ENCODE measurements around the gene SNX9.

Gene SNX9

GRCh38 chr6:157981132-157981394, 158.0 kb downstream of the SNX9 start:
- Histone ChIP-seq H3K9me3 (ENCODE audit: control insufficient read depth, low read length) (no peaks in the 10 kb centered on the region), H3K4me1 (ENCODE audit: control insufficient read depth, insufficient read depth, low read length, poor library complexity, severe bottlenecking) (peaks cover 27% of the 10 kb centered on the region), H3K27me3 (replicated peaks; ENCODE audit: control insufficient read depth, insufficient read depth, low read length, poor library complexity, severe bottlenecking) (no peaks in the 10 kb centered on the region), H3K4me3 (ENCODE audit: insufficient read depth, low read depth, low read length, poor library complexity, severe bottlenecking) (peak overlapping the region; percentile 97), H3K27ac (ENCODE audit: insufficient read depth, low read length, poor library complexity, severe bottlenecking) (peak overlapping the region; percentile 73), H3K36me3 (ENCODE audit: control insufficient read depth, insufficient read depth, low read length) (no peaks in the 10 kb centered on the region)
- DNase-seq = no peak

DNA sequence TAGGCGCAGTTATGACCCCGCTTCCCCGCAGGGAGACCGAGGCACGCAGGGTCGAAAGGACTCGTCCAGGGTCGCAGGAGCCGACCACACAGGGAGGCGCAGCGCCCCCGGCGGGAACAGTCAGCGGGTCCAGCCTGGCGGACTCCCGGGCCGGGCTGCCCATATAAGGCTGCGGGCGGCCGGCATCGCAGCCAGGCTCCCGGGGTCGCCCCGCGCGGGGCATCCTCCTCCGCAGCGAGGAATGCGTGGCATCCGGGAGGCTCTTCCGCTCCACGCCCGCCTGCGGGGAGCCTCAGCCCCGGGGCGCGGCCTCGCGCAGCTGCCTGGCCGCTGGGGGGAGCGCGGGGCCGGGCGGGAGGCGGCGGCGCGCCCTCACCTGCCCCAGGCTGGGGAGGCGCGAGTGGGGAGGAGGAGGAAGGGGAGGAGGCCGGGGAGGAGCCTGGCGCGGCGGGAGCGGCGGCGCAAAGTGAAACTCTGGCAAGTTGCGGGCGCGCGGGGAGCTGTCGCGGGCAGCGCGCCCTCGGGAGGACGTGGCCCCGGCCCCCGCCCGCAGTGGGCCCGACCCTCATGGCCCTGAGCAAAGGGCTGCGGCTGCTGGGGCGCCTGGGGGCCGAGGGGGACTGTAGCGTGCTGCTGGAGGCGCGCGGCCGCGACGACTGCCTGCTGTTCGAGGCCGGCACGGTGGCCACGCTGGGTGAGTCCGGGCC, 158.5 kb downstream of the SNX9 start, which contains the start of gene SYNJ2:
TSS of gene SYNJ2 (plus strand) at position 469 of the 707 bp plus-strand sequence. CDS start at position 568, 99 bp downstream.
- peaks cover 27% of the 10 kb centered on the region for H3K4me1 ChIP-seq (ENCODE audit: control insufficient read depth, insufficient read depth, low read length, poor library complexity, severe bottlenecking)
- no peaks in the 10 kb centered on the region for H3K27me3 ChIP-seq (replicated peaks; ENCODE audit: control insufficient read depth, insufficient read depth, low read length, poor library complexity, severe bottlenecking)
- H3K9me3 ChIP-seq (ENCODE audit: control insufficient read depth, low read length) = no peaks in the 10 kb centered on the region
- DNase-seq = peak; percentile 73 to 80 (median 76)
- H3K4me3 ChIP-seq (ENCODE audit: insufficient read depth, low read depth, low read length, poor library complexity, severe bottlenecking) = peak within 1 kb of the TSS; percentile 97
- H3K27ac ChIP-seq (ENCODE audit: insufficient read depth, low read length, poor library complexity, severe bottlenecking) = peak within 1 kb of the TSS; percentile 73
- no peaks in the 10 kb centered on the region for H3K36me3 ChIP-seq (ENCODE audit: control insufficient read depth, insufficient read depth, low read length)

DNA sequence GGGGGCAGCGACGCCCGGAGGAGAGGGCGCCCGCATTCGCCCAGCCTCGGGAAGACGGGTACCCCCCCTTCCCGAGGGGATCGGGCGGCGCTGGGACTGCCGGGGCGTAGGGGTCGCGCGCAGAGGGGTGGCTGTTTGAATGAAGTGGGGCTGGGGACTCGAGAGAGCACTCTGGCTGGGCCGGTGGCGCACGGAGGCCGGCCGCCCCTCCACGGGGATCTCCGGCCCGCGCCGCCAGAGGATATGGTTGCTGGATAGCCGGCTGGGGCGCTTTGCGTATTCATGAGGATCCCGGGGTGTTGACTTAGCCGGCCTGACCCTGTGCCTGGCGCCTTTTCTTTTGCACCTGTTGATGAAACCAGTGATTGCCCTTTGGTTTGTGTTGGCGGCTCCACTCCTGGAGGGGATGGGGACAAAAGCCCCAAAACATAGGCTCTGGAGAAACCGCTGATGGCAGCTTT, 159.1 kb downstream of the SNX9 start:
- Histone ChIP-seq H3K4me3 (ENCODE audit: insufficient read depth, low read depth, low read length, poor library complexity, severe bottlenecking) (peak overlapping the region; percentile 97), H3K36me3 (ENCODE audit: control insufficient read depth, insufficient read depth, low read length) (no peaks in the 10 kb centered on the region), H3K9me3 (ENCODE audit: control insufficient read depth, low read length) (no peaks in the 10 kb centered on the region), H3K27me3 (replicated peaks; ENCODE audit: control insufficient read depth, insufficient read depth, low read length, poor library complexity, severe bottlenecking) (no peaks in the 10 kb centered on the region), H3K27ac (ENCODE audit: insufficient read depth, low read length, poor library complexity, severe bottlenecking) (peak overlapping the region; percentile 73), H3K4me1 (ENCODE audit: control insufficient read depth, insufficient read depth, low read length, poor library complexity, severe bottlenecking) (peaks cover 27% of the 10 kb centered on the region)
- peak in 1 of 3 donors; percentile 11 for DNase-seq

DNA sequence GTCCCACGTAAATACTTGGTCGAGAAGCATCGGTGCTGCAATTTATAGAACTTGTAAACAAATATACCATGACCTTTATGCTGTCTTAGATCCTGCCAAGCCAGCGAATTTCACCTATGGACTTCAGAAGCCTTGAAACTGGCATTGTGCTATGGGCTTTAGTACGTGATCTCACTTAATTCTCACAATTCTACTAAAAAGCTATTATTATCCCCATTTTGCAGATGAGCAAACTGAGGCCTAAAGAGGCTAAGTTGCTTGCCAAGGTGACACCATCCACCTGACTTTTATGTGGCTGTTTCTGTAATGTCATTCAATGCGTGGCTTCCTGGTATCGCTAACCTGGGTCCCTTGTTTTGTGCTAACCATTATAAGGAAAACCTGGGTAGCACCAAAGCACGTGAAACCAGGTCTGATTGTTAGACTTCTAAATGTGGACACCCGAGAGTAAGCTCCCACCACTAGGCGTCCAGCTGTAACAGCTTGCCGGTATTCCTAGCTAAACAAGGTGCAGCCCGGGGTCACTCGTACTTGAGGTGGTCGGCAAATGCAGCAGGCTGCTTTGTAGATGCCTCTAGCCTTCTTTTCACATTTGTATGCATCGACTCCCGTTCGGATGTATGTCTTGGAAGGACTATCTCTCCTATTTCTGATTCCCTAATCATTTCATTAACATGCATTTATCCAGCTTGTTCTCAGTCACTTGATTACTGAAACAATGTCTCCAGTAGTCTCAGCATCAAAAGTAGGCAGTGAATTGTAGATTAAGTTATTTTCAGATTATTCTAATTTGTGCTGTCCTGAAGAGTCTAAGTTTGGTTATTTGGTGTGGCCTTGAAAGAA, 159.7 kb downstream of the SNX9 start:
- Histone ChIP-seq H3K4me1 (ENCODE audit: control insufficient read depth, insufficient read depth, low read length, poor library complexity, severe bottlenecking) (peaks cover 27% of the 10 kb centered on the region), H3K27ac (ENCODE audit: insufficient read depth, low read length, poor library complexity, severe bottlenecking) (peak overlapping the region; percentile 73), H3K36me3 (ENCODE audit: control insufficient read depth, insufficient read depth, low read length) (no peaks in the 10 kb centered on the region), H3K4me3 (ENCODE audit: insufficient read depth, low read depth, low read length, poor library complexity, severe bottlenecking) (peak overlapping the region; percentile 97), H3K9me3 (ENCODE audit: control insufficient read depth, low read length) (no peaks in the 10 kb centered on the region), H3K27me3 (replicated peaks; ENCODE audit: control insufficient read depth, insufficient read depth, low read length, poor library complexity, severe bottlenecking) (no peaks in the 10 kb centered on the region)
- DNase-seq = no peak

GRCh38 chr6:157983406-157984119, 160.5 kb downstream of the SNX9 start:
- Histone ChIP-seq H3K4me3 (ENCODE audit: insufficient read depth, low read depth, low read length, poor library complexity, severe bottlenecking) (peak overlapping the region; percentile 97), H3K27ac (ENCODE audit: insufficient read depth, low read length, poor library complexity, severe bottlenecking) (no peak overlapping the region), H3K4me1 (ENCODE audit: control insufficient read depth, insufficient read depth, low read length, poor library complexity, severe bottlenecking) (peaks cover 33% of the 10 kb centered on the region), H3K36me3 (ENCODE audit: control insufficient read depth, insufficient read depth, low read length) (no peaks in the 10 kb centered on the region), H3K27me3 (replicated peaks; ENCODE audit: control insufficient read depth, insufficient read depth, low read length, poor library complexity, severe bottlenecking) (no peaks in the 10 kb centered on the region), H3K9me3 (ENCODE audit: control insufficient read depth, low read length) (no peaks in the 10 kb centered on the region)
- no peak for DNase-seq

DNA sequence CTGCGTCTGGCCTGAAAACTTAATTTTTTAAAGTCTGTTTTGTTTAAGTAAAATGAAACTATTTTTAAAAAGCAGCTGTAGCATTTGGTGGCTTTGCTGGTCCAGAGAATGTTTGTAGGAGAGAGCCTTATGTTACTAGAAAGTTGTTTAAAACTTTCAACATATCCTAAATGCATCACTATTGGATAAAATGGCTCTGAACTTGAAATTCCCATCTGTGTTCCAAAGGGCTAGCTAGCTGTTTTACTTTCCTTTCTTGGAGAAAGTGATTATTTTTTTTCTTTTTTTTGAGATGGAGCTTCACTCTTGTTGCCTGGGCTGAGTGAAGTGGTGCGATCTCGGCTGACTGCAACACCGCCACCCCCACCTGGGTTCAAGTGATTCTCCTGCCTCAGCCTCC, 161.1 kb downstream of the SNX9 start:
- no peak for DNase-seq
- H3K36me3 ChIP-seq (ENCODE audit: control insufficient read depth, insufficient read depth, low read length) = no peaks in the 10 kb centered on the region
- H3K9me3 ChIP-seq (ENCODE audit: control insufficient read depth, low read length) = no peaks in the 10 kb centered on the region
- no peaks in the 10 kb centered on the region for H3K27me3 ChIP-seq (replicated peaks; ENCODE audit: control insufficient read depth, insufficient read depth, low read length, poor library complexity, severe bottlenecking)
- H3K4me1 ChIP-seq (ENCODE audit: control insufficient read depth, insufficient read depth, low read length, poor library complexity, severe bottlenecking) = peaks cover 33% of the 10 kb centered on the region
- no peak overlapping the region for H3K27ac ChIP-seq (ENCODE audit: insufficient read depth, low read length, poor library complexity, severe bottlenecking)
- H3K4me3 ChIP-seq (ENCODE audit: insufficient read depth, low read depth, low read length, poor library complexity, severe bottlenecking) = no peak overlapping the region

DNA sequence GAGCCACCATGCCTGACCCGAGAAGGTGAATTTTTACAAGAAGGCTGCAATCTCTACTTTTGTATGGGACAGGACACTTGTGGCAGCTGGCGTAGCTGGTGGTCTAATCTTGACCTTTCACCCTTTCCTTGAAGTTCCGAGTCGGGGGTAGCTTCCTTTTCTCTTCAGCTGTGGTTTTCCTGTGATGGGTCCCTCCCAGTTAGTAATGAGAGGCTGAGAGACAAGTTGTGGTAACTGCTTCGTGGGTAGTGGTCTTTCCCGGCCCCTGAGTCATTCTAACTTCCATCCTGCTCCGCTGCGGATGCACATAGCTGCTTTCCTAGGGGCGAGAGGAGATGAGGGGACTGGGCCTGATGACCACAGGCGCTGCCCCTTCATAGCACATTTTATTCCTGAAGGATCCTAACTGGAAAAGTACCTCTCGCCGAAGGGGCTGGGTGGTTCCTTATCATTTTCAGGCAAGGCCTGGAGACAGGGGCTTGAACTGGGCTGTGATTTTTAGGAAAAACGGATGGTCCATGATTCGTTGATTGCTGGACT, 161.7 kb downstream of the SNX9 start:
- H3K36me3 ChIP-seq (ENCODE audit: control insufficient read depth, insufficient read depth, low read length) = no peaks in the 10 kb centered on the region
- no peaks in the 10 kb centered on the region for H3K9me3 ChIP-seq (ENCODE audit: control insufficient read depth, low read length)
- no peak overlapping the region for H3K27ac ChIP-seq (ENCODE audit: insufficient read depth, low read length, poor library complexity, severe bottlenecking)
- H3K4me1 ChIP-seq (ENCODE audit: control insufficient read depth, insufficient read depth, low read length, poor library complexity, severe bottlenecking) = peaks cover 37% of the 10 kb centered on the region
- no peak for DNase-seq
- H3K27me3 ChIP-seq (replicated peaks; ENCODE audit: control insufficient read depth, insufficient read depth, low read length, poor library complexity, severe bottlenecking) = no peaks in the 10 kb centered on the region
- no peak overlapping the region for H3K4me3 ChIP-seq (ENCODE audit: insufficient read depth, low read depth, low read length, poor library complexity, severe bottlenecking)

- no peak for DNase-seq
- H3K9me3 ChIP-seq (ENCODE audit: control insufficient read depth, low read length) = no peaks in the 10 kb centered on the region
- no peak overlapping the region for H3K4me3 ChIP-seq (ENCODE audit: insufficient read depth, low read depth, low read length, poor library complexity, severe bottlenecking)
- H3K36me3 ChIP-seq (ENCODE audit: control insufficient read depth, insufficient read depth, low read length) = no peaks in the 10 kb centered on the region
- peaks cover 44% of the 10 kb centered on the region for H3K4me1 ChIP-seq (ENCODE audit: control insufficient read depth, insufficient read depth, low read length, poor library complexity, severe bottlenecking)
- H3K27me3 ChIP-seq (replicated peaks; ENCODE audit: control insufficient read depth, insufficient read depth, low read length, poor library complexity, severe bottlenecking) = no peaks in the 10 kb centered on the region
- H3K27ac ChIP-seq (ENCODE audit: insufficient read depth, low read length, poor library complexity, severe bottlenecking) = no peak overlapping the region
These were observed 162.5 kb downstream of the SNX9 start for GRCh38 chr6:157985378-157986155.

All from effector memory CD4-positive, alpha-beta T cell (primary cell).